Heart right ventricle (tissue), 16 donors: ENCODE results near the gene TWNK. TPM values are rescaled to one million over a fixed set of nuclear protein-coding genes. Genes with fewer than 3 reads are reported as not detected.

Experiments used
- ATAC-seq, 8 donors: fragments of 200-7000 bp; cut with Tn5 transposase; one replicate each; pipeline ENCODE4 v1.9.1; 2020; ENCODE audit warnings: mild to moderate bottlenecking in 8 of 8, moderate library complexity in 8 of 8, moderate number of reproducible peaks in 1 of 8
- DNase-seq, 2 donors: peaks; one replicate each; pipeline ENCODE4 v3.0.0-alpha.2; 2020
- H3K27ac ChIP-seq, 10 donors: fragments of 200-600 bp; sonication (generic) in 2 of 10; one replicate each; pipeline versions ENCODE4 v1.5.0 to v1.8.0; 2020 to 2022; ENCODE audit warnings: mild to moderate bottlenecking in 3 of 10
- H3K27me3 ChIP-seq, 7 donors: fragments of 200-600 bp; one replicate each; pipeline ENCODE4 v1.8.0; 2021 to 2022; ENCODE audit warnings: mild to moderate bottlenecking in 2 of 7
- H3K36me3 ChIP-seq, 9 donors: fragments of 200-600 bp; sonication (generic) in 1 of 9; one replicate each; pipeline versions ENCODE4 v1.5.0 to v1.8.0; 2020 to 2022; ENCODE audit warnings: mild to moderate bottlenecking in 2 of 9
- H3K4me1 ChIP-seq, 9 donors: fragments of 200-600 bp; sonication (generic) in 1 of 9; one replicate each; pipeline versions ENCODE4 v1.5.0 to v1.8.0; 2020 to 2022; ENCODE audit warnings: mild to moderate bottlenecking in 4 of 9
- H3K4me3 ChIP-seq, 10 donors: fragments of 200-600 bp; sonication (generic) in 2 of 10; one replicate each; pipeline versions ENCODE4 v1.5.0 to v1.8.0; 2020 to 2022; ENCODE audit warnings: mild to moderate bottlenecking in 7 of 10, moderate library complexity in 2 of 10
- H3K9me3 ChIP-seq, 11 donors: fragments of 200-600 bp in 10 of 11; sonication (generic) in 2 of 11; one replicate each; pipeline versions ENCODE4 v1.5.0 to v1.8.0; 2013 to 2022; ENCODE audit warnings: mild to moderate bottlenecking in 2 of 11, control low read depth in 1 of 11, moderate library complexity in 1 of 11
- CTCF ChIP-seq, 9 donors: fragments of 200-600 bp; sonication (generic) in 2 of 9; IDR thresholded peaks; one replicate each; pipeline versions ENCODE4 v1.5.0 to v1.8.0; 2021 to 2022; ENCODE audit warnings: antibody characterized with exemption in 9 of 9, mild to moderate bottlenecking in 5 of 9, moderate library complexity in 1 of 9
- WGBS, 2 donors: extraction: QIAGEN DNeasy Blood & Tissue Kit; methylation state at CpG; one replicate each; pipeline ENCODE4 v1.1.7; 2013; ENCODE audit warnings: inconsistent platforms in 1 of 2; 5-methylcytosine and 5-hydroxymethylcytosine counted together
- intact Hi-C, 10 donors: fragments of 100-400 bp; cut with DNase I; formaldehyde crosslinking; loops; one replicate each; pipeline versions ENCODE4 v1.11.1 to v1.14.2; 2022
- polyA plus RNA-seq, 2 donors: library from polyadenylated mRNA; stranded (reverse); fragments of 200-250 nt; gene quantifications; one replicate each; pipeline ENCODE4 v1.2.3, GENCODE V29; 2013
- total RNA-seq, 10 donors: library from RNA; stranded (reverse); fragmentation: NEBNext Ultra II Directional in 3 of 10; extraction: Animal tissue kit (Norgen Biotek cat#: 25700) in 3 of 10; gene quantifications; one replicate each; pipeline versions ENCODE4 v1.2.1 to v1.2.4, GENCODE V29; 2021 to 2023
- donor health status: Arrhythmogenic right ventricular cardiomyopathy.
- donor health status: ischemic (EF 13 %, LVEDD 7.1; RV severe dilation, severe dysfunction).
- donor health status: healthy with polysubstance abuse.
- donor health status: DM: no; HTN: yes; CAD: no.
- donor health status: DM: no; HTN: no; CAD: no.
- donor health status: ischemic (EF 25% LVEDD 6.9; RV normal size, moderate dysfunction).
- donor health status: ischemic (EF 25% LVEDD 5.7; RV mildly dilated, moderate dysfunction).
- donor health status: healthy.
- donor health status: DM: yes; HTN: yes; CAD: no.
- donor health status: Ischemic cardiomyopathy.
- donor health status: ischemic (EF 35%, LVEDD 5.7; RV mildly dilated, moderate dysfunction).
- donor health status: nonischemic (EF 11% LVEDD 7.7; RV severe dilation, severe dysfunction).
- donor health status: DM: yes; HTN: yes; CAD: no.
- donor health status: PGD.
- donor health status: ischemic (EF 29% LVEDD 5.4; RV normal size, mild dysfunction).
- donor health status: nonischemic (EF 23%, LVEDD 6.1; RV moderate dilation, normal function).

TWNK gene
- total and polyA plus RNA-seq, 12 donors: 4.2 to 7.7 (median 5.4) TPM

GRCh38 chr10:100985336-100985735 is 2.0 kb upstream of the TWNK start:
- no peak for DNase-seq
- H3K36me3 ChIP-seq: peaks cover 0 to 60% (median 21%) of the 10 kb centered on the region in 9 donors

GRCh38 chr10:100986623-100986951 is 756 bp upstream of the TWNK start:
- Histone ChIP-seq H3K4me1 (peaks cover 12 to 34% (median 25%) of the 10 kb centered on the region in 9 donors), H3K4me3 (peak overlapping the region; percentile 63 to 99 (median 84)), H3K36me3 (peaks cover 0 to 60% (median 18%) of the 10 kb centered on the region in 9 donors), H3K27ac (peak overlapping the region in 8 of 10 donors; percentile 76 to 90 (median 84)), H3K27me3 (no peaks in the 10 kb centered on the region), H3K9me3 (no peaks in the 10 kb centered on the region)
- DNase-seq (no peak), ATAC-seq (peak in 2 of 8 donors; percentile 1 to 6)
- intact Hi-C loops: loop anchor here in 2 of 10 donors (5.0 kb wide), 2 partner anchors 41 to 46 kb away; partner anchors contain the start of genes PDZD7 (in 1 of the 2) and SFXN3 (in 1 of the 2)
- TF ChIP-seq CTCF (IDR thresholded peaks at IDR 0.05): no peak
- WGBS, 2 donors: 16 to 19% methylated on average over 17 of the region's 17 CpGs

More at GRCh38 chr10:100985336-100985735, 2.0 kb upstream of the TWNK start:
- no peaks in the 10 kb centered on the region for H3K9me3 ChIP-seq
- WGBS, 2 donors: 72 to 74% methylated on average over 5 of the region's 5 CpGs
- intact Hi-C loops: loop anchor here in 2 of 10 donors (5.0 kb wide), 2 partner anchors 42 to 47 kb away; partner anchors contain the start of genes PDZD7 (in 1 of the 2) and SFXN3 (in 1 of the 2)
- H3K27me3 ChIP-seq: no peaks in the 10 kb centered on the region
- no peak for ATAC-seq
- TF ChIP-seq CTCF (IDR thresholded peaks at IDR 0.05): no peak
- H3K4me1 ChIP-seq: peaks cover 12 to 34% (median 25%) of the 10 kb centered on the region in 9 donors
- no peak overlapping the region for H3K4me3 ChIP-seq
- no peak overlapping the region for H3K27ac ChIP-seq

- TF ChIP-seq CTCF (IDR thresholded peaks at IDR 0.05): no peak
- DNase-seq (no peak), ATAC-seq (peak in 3 of 8 donors; percentile 1 to 33 (median 8))
- Histone ChIP-seq H3K27me3 (no peaks in the 10 kb centered on the region), H3K4me1 (peaks cover 12 to 34% (median 25%) of the 10 kb centered on the region in 9 donors), H3K4me3 (peak overlapping the region; percentile 63 to 99 (median 84)), H3K36me3 (peaks cover 0 to 60% (median 12%) of the 10 kb centered on the region in 9 donors), H3K27ac (peak overlapping the region in 8 of 10 donors; percentile 76 to 90 (median 84)), H3K9me3 (no peaks in the 10 kb centered on the region)
- WGBS, 2 donors: 1% methylated on average over 15 of the region's 15 CpGs
- intact Hi-C loops: loop anchor here in 2 of 10 donors (5.0 kb wide), 2 partner anchors 40 to 45 kb away; partner anchors contain the start of genes PDZD7 (in 1 of the 2) and SFXN3 (in 1 of the 2)
Observed at GRCh38 chr10:100987685-100988049, 324 bp downstream of the TWNK start.

GRCh38 chr10:100988166-100988565 is 823 bp downstream of the TWNK start:
- DNase-seq (no peak), ATAC-seq (no peak)
- TF ChIP-seq CTCF (IDR thresholded peaks at IDR 0.05): no peak
- H3K36me3 ChIP-seq: peaks cover 0 to 60% (median 12%) of the 10 kb centered on the region in 9 donors
- 63 to 70% methylated on average over 10 of the region's 10 CpGs for WGBS, 2 donors
- no peaks in the 10 kb centered on the region for H3K27me3 ChIP-seq
- no peak overlapping the region for H3K27ac ChIP-seq
- H3K9me3 ChIP-seq: no peaks in the 10 kb centered on the region
- intact Hi-C loops: loop anchor here in 2 of 10 donors (5.0 kb wide), 2 partner anchors 39 to 44 kb away; partner anchors contain the start of genes PDZD7 (in 1 of the 2) and SFXN3 (in 1 of the 2)
- H3K4me1 ChIP-seq: peaks cover 12 to 34% (median 25%) of the 10 kb centered on the region in 9 donors
- peak overlapping the region; percentile 63 to 99 (median 84) for H3K4me3 ChIP-seq
